ENCODE results near the gene CLCA4.

CLCA4 gene

GRCh38 chr1:86552376-86552775 lies 5.5 kb downstream of the CLCA4 start:
- DNase-seq (ENCODE audit: insufficient read length, low spot score): no peak
- FAIRE-seq: no peak
- no peak for TF ChIP-seq CTCF (IDR thresholded peaks at IDR 0.05; ENCODE audit: insufficient read depth, missing control alignments)

- no peak for TF ChIP-seq CTCF (IDR thresholded peaks at IDR 0.05; ENCODE audit: insufficient read depth, missing control alignments)
- DNase-seq (ENCODE audit: insufficient read length, low spot score) (no peak), FAIRE-seq (no peak)
Observed at GRCh38 chr1:86557739-86558138, 10.9 kb downstream of the CLCA4 start.

- DNase-seq (ENCODE audit: insufficient read length, low spot score): no peak
- FAIRE-seq: no peak
- TF ChIP-seq CTCF (IDR thresholded peaks at IDR 0.05; ENCODE audit: insufficient read depth, missing control alignments): no peak
Observed at GRCh38 chr1:86563849-86564248, 17.0 kb downstream of the CLCA4 start.

- DNase-seq (ENCODE audit: insufficient read length, low spot score) (no peak), FAIRE-seq (no peak)
Observed at GRCh38 chr1:86567341-86567740, 20.5 kb downstream of the CLCA4 start.

GRCh38 chr1:86567878-86568277 lies 21.0 kb downstream of the CLCA4 start:
- DNase-seq (ENCODE audit: insufficient read length, low spot score) (no peak), FAIRE-seq (no peak)
- TF ChIP-seq CTCF (IDR thresholded peaks at IDR 0.05; ENCODE audit: insufficient read depth, missing control alignments): no peak

More at GRCh38 chr1:86567341-86567740, 20.5 kb downstream of the CLCA4 start:
- no peak for TF ChIP-seq CTCF (IDR thresholded peaks at IDR 0.05; ENCODE audit: insufficient read depth, missing control alignments)

- DNase-seq (ENCODE audit: insufficient read length, low spot score) (no peak), FAIRE-seq (no peak)
- no peak for TF ChIP-seq CTCF (IDR thresholded peaks at IDR 0.05; ENCODE audit: insufficient read depth, missing control alignments)
Observed at GRCh38 chr1:86573763-86574484, 27.0 kb downstream of the CLCA4 start.

- FAIRE-seq (no peak), DNase-seq (ENCODE audit: insufficient read length, low spot score) (no peak)
- no peak for TF ChIP-seq CTCF (IDR thresholded peaks at IDR 0.05; ENCODE audit: insufficient read depth, missing control alignments)
Observed at GRCh38 chr1:86581231-86581630, 34.4 kb downstream of the CLCA4 start.

Measured in D721Med (cell line).